Prostate gland (tissue), 2 donors: ENCODE data around the gene TNFRSF1B. TPM values are rescaled to one million over a fixed set of nuclear protein-coding genes. Genes with fewer than 3 reads are reported as not detected.
A peak's percentile ranks its signal among the peaks of the same experiment; 100 is the strongest.

ENCODE experiments used
- DNase-seq: peaks from one replicate; pipeline ENCODE4 v3.0.0-alpha.2; 2019; ENCODE audit warnings: low spot score
- H3K27ac ChIP-seq, 2 donors: fragments of 200-600 bp; sonication (generic); 2 replicates each; pipeline ENCODE4 v1.5.1; 2017 to 2019
- H3K27me3 ChIP-seq: fragments of 200-600 bp; sonication (generic); replicated peaks from 2 replicates; pipeline ENCODE4 v1.5.1; 2019; ENCODE audit not compliant: insufficient read depth
- H3K36me3 ChIP-seq, 2 donors: fragments of 200-600 bp; sonication (generic); 1 replicate in 1 of 2; 2 replicates in 1 of 2; pipeline versions ENCODE4 v1.5.1 to v1.8.1; 2017 to 2019
- H3K4me1 ChIP-seq: fragments of 200-600 bp; sonication (generic); replicated peaks from 2 replicates; pipeline ENCODE4 v1.5.1; 2019
- H3K4me3 ChIP-seq, 2 donors: fragments of 200-600 bp; sonication (generic); 2 replicates each; pipeline ENCODE4 v1.5.1; 2017 to 2019
- H3K9me3 ChIP-seq: fragments of 200-600 bp; sonication (generic); 2 replicates; pipeline ENCODE4 v1.5.1; 2017
- POLR2A ChIP-seq: fragments of 450-650 bp; IDR thresholded peaks from one replicate; pipeline ENCODE4 v1.6.1; 2016; ENCODE audit warnings: antibody characterized with exemption, mild to moderate bottlenecking
- POLR2AphosphoS5 ChIP-seq: sonication (generic); formaldehyde crosslinking; IDR thresholded peaks from one replicate; pipeline ENCODE4 v1.6.1; 2017; ENCODE audit warnings: antibody characterized with exemption
- WGBS: methylation state at CpG from one replicate; pipeline ENCODE4 v1.1.5; 2018; 5-methylcytosine and 5-hydroxymethylcytosine counted together
- intact Hi-C: fragments of 100-400 bp; cut with DNase I; formaldehyde crosslinking; loops from one replicate; pipeline ENCODE4 v1.14.2; 2022
- total RNA-seq, 2 donors: library from RNA; depleted of rRNA; stranded (reverse); fragments of >200 nt; gene quantifications; one replicate each; pipeline ENCODE4 v1.1.0, GENCODE V29; 2016
- TF ChIP-seq, protein P1 (sequence below), 4 experiments: fragments of 200-600 bp in 2 of 4; fragments of 450-650 bp in 2 of 4; sonication (generic) in 2 of 4; IDR thresholded peaks; 1 replicate in 3 of 4; 2 replicates in 1 of 4; pipeline ENCODE4 v1.5.1; 2016 to 2019; ENCODE audit warnings: antibody characterized with exemption in 4 of 4, mild to moderate bottlenecking in 2 of 4, moderate library complexity in 2 of 4

TNFRSF1B gene
- total RNA-seq, 2 donors from 2014 or later: 10.9 to 18.4 TPM

DNA sequence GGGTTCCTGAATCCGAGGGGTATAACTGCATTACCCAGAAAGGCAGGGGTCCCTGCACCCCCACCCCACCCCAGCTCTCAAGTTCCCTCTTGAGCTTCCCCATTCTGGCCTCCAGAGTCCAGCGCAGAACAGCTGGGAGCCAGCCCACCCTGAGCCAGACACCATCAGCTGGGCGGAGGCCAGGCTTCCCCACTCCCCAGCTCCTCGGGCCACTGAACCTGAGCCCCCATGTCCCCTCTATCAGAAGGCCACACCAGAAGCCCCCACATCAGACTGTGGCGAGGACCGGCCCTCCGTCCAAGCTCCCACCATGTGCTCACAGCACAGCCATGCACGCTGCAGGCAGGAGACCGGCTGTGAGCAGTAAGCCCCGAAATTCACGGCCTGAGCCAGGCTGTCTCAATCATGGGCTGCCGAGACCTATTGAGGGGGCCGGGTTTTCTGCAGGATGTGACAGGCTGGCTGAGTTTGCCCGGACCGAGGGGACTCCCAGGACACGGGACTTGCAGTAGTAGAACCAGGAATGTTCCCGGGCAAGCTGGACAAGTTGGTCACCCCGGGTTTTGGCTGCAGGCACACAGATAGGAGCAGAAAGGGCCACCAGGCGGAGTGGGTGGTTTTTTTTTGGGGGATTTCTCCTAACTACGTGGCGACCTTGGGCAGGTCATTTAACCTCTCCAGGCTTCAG lies 25.5 kb upstream of the TNFRSF1B start:
- H3K27me3 ChIP-seq: no peaks in the 10 kb centered on the region
- H3K27ac ChIP-seq: no peak overlapping the region
- no peaks in the 10 kb centered on the region for H3K4me1 ChIP-seq
- no peak overlapping the region for H3K4me3 ChIP-seq
- no peaks in the 10 kb centered on the region for H3K9me3 ChIP-seq
- H3K36me3 ChIP-seq: no peaks in the 10 kb centered on the region
- DNase-seq: no peak
- TF ChIP-seq POLR2AphosphoS5 (no peak), POLR2A (no peak)
- TF ChIP-seq, protein P1, sequence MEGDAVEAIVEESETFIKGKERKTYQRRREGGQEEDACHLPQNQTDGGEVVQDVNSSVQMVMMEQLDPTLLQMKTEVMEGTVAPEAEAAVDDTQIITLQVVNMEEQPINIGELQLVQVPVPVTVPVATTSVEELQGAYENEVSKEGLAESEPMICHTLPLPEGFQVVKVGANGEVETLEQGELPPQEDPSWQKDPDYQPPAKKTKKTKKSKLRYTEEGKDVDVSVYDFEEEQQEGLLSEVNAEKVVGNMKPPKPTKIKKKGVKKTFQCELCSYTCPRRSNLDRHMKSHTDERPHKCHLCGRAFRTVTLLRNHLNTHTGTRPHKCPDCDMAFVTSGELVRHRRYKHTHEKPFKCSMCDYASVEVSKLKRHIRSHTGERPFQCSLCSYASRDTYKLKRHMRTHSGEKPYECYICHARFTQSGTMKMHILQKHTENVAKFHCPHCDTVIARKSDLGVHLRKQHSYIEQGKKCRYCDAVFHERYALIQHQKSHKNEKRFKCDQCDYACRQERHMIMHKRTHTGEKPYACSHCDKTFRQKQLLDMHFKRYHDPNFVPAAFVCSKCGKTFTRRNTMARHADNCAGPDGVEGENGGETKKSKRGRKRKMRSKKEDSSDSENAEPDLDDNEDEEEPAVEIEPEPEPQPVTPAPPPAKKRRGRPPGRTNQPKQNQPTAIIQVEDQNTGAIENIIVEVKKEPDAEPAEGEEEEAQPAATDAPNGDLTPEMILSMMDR (IDR thresholded peaks at IDR 0.05): no peak
- intact Hi-C loops: loop anchor here (5.0 kb wide), 1 partner anchor 66 kb away; no protein-coding TSS in a partner anchor
- 50% methylated on average over 20 of the region's 21 CpGs for WGBS

DNA sequence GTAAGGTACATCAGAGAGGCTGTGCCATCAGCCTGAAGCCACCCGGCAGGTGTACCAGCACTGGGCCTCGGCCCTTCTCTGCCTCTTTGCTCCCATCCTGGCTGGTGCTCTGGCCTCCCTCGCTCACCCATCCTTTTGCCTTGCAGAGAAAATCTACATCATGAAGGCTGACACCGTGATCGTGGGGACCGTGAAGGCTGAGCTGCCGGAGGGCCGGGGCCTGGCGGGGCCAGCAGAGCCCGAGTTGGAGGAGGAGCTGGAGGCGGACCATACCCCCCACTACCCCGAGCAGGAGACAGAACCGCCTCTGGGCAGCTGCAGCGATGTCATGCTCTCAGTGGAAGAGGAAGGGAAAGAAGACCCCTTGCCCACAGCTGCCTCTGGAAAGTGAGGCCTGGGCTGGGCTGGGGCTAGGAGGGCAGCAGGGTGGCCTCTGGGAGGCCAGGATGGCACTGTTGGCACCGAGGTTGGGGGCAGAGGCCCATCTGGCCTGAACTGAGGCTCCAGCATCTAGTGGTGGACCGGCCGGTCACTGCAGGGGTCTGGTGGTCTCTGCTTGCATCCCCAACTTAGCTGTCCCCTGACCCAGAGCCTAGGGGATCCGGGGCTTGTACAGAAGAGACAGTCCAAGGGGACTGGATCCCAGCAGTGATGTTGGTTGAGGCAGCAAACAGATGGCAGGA lies 24.5 kb upstream of the TNFRSF1B start:
- H3K27me3 ChIP-seq: no peaks in the 10 kb centered on the region
- DNase-seq: no peak
- no peak overlapping the region for H3K4me3 ChIP-seq
- no peaks in the 10 kb centered on the region for H3K36me3 ChIP-seq
- no peak overlapping the region for H3K27ac ChIP-seq
- intact Hi-C loops: loop anchor here (5.0 kb wide), 1 partner anchor 65 kb away; no protein-coding TSS in a partner anchor
- no peak for TF ChIP-seq POLR2AphosphoS5
- TF ChIP-seq, protein P1 (IDR thresholded peaks at IDR 0.05): no peak
- no peak for TF ChIP-seq POLR2A
- WGBS: 93% methylated on average over 18 of the region's 18 CpGs
- H3K9me3 ChIP-seq: no peaks in the 10 kb centered on the region
- H3K4me1 ChIP-seq: no peaks in the 10 kb centered on the region

DNA sequence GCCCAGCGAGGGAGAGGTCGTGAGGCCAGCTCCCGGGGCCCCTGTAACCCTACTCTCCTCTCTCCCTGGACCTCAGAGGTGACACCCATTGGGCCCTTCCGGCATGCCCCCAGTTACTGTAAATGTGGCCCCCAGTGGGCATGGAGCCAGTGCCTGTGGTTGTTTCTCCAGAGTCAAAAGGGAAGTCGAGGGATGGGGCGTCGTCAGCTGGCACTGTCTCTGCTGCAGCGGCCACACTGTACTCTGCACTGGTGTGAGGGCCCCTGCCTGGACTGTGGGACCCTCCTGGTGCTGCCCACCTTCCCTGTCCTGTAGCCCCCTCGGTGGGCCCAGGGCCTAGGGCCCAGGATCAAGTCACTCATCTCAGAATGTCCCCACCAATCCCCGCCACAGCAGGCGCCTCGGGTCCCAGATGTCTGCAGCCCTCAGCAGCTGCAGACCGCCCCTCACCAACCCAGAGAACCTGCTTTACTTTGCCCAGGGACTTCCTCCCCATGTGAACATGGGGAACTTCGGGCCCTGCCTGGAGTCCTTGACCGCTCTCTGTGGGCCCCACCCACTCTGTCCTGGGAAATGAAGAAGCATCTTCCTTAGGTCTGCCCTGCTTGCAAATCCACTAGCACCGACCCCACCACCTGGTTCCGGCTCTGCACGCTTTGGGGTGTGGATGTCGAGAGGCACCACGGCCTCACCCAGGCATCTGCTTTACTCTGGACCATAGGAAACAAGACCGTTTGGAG lies 23.7 kb upstream of the TNFRSF1B start:
- TF ChIP-seq POLR2AphosphoS5 (no peak), POLR2A (no peak)
- no peak for DNase-seq
- intact Hi-C loops: loop anchor here (5.0 kb wide), 1 partner anchor 64 kb away; no protein-coding TSS in a partner anchor
- Histone ChIP-seq H3K4me1 (no peaks in the 10 kb centered on the region), H3K9me3 (no peaks in the 10 kb centered on the region), H3K36me3 (no peaks in the 10 kb centered on the region), H3K27ac (no peak overlapping the region), H3K27me3 (no peaks in the 10 kb centered on the region), H3K4me3 (no peak overlapping the region)
- WGBS: 76% methylated on average over 20 of the region's 21 CpGs

DNA sequence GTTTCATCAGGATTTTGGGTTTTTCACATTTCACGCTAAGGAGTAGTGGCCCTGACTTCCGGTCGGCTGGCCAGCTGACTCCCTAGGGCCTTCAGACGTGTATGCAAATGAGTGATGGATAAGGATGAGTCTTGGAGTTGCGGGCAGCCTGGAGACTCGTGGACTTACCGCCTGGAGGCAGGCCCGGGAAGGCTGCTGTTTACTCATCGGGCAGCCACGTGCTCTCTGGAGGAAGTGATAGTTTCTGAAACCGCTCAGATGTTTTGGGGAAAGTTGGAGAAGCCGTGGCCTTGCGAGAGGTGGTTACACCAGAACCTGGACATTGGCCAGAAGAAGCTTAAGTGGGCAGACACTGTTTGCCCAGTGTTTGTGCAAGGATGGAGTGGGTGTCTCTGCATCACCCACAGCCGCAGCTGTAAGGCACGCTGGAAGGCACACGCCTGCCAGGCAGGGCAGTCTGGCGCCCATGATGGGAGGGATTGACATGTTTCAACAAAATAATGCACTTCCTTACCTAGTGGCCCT lies 23.1 kb upstream of the TNFRSF1B start:
- Histone ChIP-seq H3K36me3 (no peaks in the 10 kb centered on the region), H3K27ac (no peak overlapping the region)
- TF ChIP-seq POLR2A (no peak), POLR2AphosphoS5 (peak; percentile 45)
- TF ChIP-seq, protein P1 (IDR thresholded peaks at IDR 0.05): no peak

DNA sequence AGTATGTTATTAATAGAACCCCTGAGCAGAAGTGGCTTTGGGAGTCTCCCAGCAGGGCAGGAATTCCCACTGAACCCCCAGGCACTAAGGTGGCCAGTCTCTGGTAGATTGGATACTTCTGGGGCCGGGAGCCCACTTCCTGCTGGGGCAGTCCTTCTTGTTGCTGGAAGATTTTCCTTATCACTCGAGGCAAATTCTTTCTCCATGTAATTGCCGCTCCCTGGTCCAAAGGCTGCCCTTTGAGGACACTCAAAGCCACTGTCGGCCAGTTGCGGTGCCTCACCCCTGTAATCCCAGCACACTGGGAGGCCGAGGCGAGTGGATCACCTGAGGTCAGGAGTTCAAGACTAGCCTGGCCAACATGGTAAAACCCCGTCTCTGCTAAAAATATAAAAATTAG lies 22.6 kb upstream of the TNFRSF1B start:
- Histone ChIP-seq H3K4me3 (no peak overlapping the region), H3K27ac (no peak overlapping the region), H3K36me3 (no peaks in the 10 kb centered on the region), H3K9me3 (no peaks in the 10 kb centered on the region), H3K4me1 (no peaks in the 10 kb centered on the region), H3K27me3 (no peaks in the 10 kb centered on the region)
- TF ChIP-seq POLR2A (no peak), POLR2AphosphoS5 (no peak)
- TF ChIP-seq, protein P1 (IDR thresholded peaks at IDR 0.05): no peak
- intact Hi-C loops: loop anchor here (5.0 kb wide), 1 partner anchor 63 kb away; no protein-coding TSS in a partner anchor
- 88% methylated on average over 8 of the region's 8 CpGs for WGBS
- DNase-seq: no peak

More for the DNA sequence above, 23.1 kb upstream of the TNFRSF1B start:
- peak; percentile 33 for DNase-seq
- no peaks in the 10 kb centered on the region for H3K9me3 ChIP-seq
- 35% methylated on average over 17 of the region's 17 CpGs for WGBS
- H3K4me1 ChIP-seq: no peaks in the 10 kb centered on the region
- intact Hi-C loops: loop anchor here (5.0 kb wide), 1 partner anchor 64 kb away; no protein-coding TSS in a partner anchor
- H3K4me3 ChIP-seq: no peak overlapping the region
- H3K27me3 ChIP-seq: no peaks in the 10 kb centered on the region
